RWPE2 (cell line): Measurements from ENCODE around the gene CNKSR3.

ENCODE experiments used
- ATAC-seq: fragments of 200-7000 bp; cut with Tn5 transposase; 3 replicates; pipeline ENCODE4 v1.9.1; 2021; ENCODE audit warnings: low read depth
- DNase-seq: peaks from one replicate; pipeline ENCODE4 v3.0.0-alpha.2; 2020; ENCODE audit warnings: low spot score
- H3K27ac ChIP-seq: fragments of 450-650 bp; 2 replicates; pipeline ENCODE4 v1.5.1; 2017; ENCODE audit warnings: mild to moderate bottlenecking; ENCODE audit not compliant: poor library complexity, severe bottlenecking
- H3K27me3 ChIP-seq: fragments of 250-450 bp; sonication (Bioruptor Pico); 2 replicates; pipeline ENCODE4 v1.5.1; 2021; ENCODE audit warnings: mild to moderate bottlenecking, moderate library complexity; ENCODE audit not compliant: insufficient read depth, poor library complexity, severe bottlenecking
- H3K36me3 ChIP-seq: fragments of 250-450 bp; sonication (Bioruptor Pico); 2 replicates; pipeline ENCODE4 v1.5.1; 2020; ENCODE audit warnings: low read depth, mild to moderate bottlenecking, moderate library complexity
- H3K4me1 ChIP-seq: fragments of 250-450 bp; sonication (Bioruptor Pico); 2 replicates; pipeline ENCODE4 v1.5.1; 2021; ENCODE audit warnings: mild to moderate bottlenecking, moderate library complexity; ENCODE audit not compliant: insufficient read depth, poor library complexity, severe bottlenecking
- H3K4me3 ChIP-seq: fragments of 250-450 bp; sonication (Bioruptor Pico); 2 replicates; pipeline ENCODE4 v1.5.1; 2021; ENCODE audit warnings: mild to moderate bottlenecking, moderate library complexity; ENCODE audit not compliant: severe bottlenecking
- H3K9me3 ChIP-seq: fragments of 250-450 bp; sonication (Bioruptor Pico); 2 replicates; pipeline ENCODE4 v1.5.1; 2021; ENCODE audit warnings: mild to moderate bottlenecking, moderate library complexity; ENCODE audit not compliant: severe bottlenecking
- TF ChIP-seq, protein P1 (sequence below): fragments of 450-650 bp; IDR thresholded peaks from one replicate; pipeline ENCODE4 v1.5.1; 2017; ENCODE audit warnings: mild to moderate bottlenecking, moderate library complexity; ENCODE audit not compliant: poor library complexity, severe bottlenecking

The CNKSR3 gene

DNA sequence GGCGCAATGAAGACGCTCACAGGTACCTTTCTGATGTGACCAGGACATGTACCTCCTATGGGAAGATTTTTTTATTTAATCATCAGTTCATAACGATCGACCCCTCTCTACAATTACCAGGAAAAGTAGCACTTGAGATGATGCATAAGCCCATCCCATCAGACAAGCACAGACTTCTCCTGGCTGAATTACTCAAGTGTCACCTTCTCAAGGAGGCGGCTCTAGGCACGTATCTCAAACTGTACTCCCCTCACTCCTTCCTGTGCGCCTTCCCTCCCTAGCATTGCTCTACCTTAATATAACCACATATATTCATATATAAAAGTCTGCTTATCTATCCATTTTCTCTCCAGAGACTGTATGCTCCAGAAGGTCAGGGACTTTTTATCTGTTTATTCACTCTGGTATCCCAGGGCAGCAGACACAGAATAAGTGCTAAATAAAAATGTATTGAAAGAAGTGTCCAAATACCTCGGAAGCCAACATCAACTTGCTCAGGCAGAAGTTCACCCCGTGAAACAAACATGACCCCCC is 71.5 kb downstream of the CNKSR3 start:
- H3K4me1 ChIP-seq = no peaks in the 10 kb centered on the region

GRCh38 chr6:154435400-154435945 is 75.0 kb downstream of the CNKSR3 start:
- Histone ChIP-seq H3K4me3 (no peak overlapping the region), H3K36me3 (no peaks in the 10 kb centered on the region)

More for the DNA sequence above, 71.5 kb downstream of the CNKSR3 start:
- Histone ChIP-seq H3K27me3 (no peaks in the 10 kb centered on the region), H3K4me3 (no peak overlapping the region), H3K9me3 (no peaks in the 10 kb centered on the region), H3K36me3 (no peaks in the 10 kb centered on the region), H3K27ac (no peak overlapping the region)
- no peak for ATAC-seq
- DNase-seq = no peak
- TF ChIP-seq, protein P1, sequence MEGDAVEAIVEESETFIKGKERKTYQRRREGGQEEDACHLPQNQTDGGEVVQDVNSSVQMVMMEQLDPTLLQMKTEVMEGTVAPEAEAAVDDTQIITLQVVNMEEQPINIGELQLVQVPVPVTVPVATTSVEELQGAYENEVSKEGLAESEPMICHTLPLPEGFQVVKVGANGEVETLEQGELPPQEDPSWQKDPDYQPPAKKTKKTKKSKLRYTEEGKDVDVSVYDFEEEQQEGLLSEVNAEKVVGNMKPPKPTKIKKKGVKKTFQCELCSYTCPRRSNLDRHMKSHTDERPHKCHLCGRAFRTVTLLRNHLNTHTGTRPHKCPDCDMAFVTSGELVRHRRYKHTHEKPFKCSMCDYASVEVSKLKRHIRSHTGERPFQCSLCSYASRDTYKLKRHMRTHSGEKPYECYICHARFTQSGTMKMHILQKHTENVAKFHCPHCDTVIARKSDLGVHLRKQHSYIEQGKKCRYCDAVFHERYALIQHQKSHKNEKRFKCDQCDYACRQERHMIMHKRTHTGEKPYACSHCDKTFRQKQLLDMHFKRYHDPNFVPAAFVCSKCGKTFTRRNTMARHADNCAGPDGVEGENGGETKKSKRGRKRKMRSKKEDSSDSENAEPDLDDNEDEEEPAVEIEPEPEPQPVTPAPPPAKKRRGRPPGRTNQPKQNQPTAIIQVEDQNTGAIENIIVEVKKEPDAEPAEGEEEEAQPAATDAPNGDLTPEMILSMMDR = no peak

GRCh38 chr6:154434662-154435061 is 75.8 kb downstream of the CNKSR3 start:
- H3K4me3 ChIP-seq = no peak overlapping the region
- H3K36me3 ChIP-seq = no peaks in the 10 kb centered on the region
- H3K9me3 ChIP-seq = no peaks in the 10 kb centered on the region
- TF ChIP-seq, protein P1 = no peak
- no peaks in the 10 kb centered on the region for H3K4me1 ChIP-seq
- ATAC-seq (no peak), DNase-seq (no peak)
- no peaks in the 10 kb centered on the region for H3K27me3 ChIP-seq
- H3K27ac ChIP-seq = no peak overlapping the region

More at GRCh38 chr6:154435400-154435945, 75.0 kb downstream of the CNKSR3 start:
- ATAC-seq (no peak), DNase-seq (no peak)
- Histone ChIP-seq H3K27ac (no peak overlapping the region), H3K4me1 (no peaks in the 10 kb centered on the region), H3K27me3 (no peaks in the 10 kb centered on the region), H3K9me3 (no peaks in the 10 kb centered on the region)
- TF ChIP-seq, protein P1 = no peak

GRCh38 chr6:154433477-154434241 is 76.8 kb downstream of the CNKSR3 start:
- H3K9me3 ChIP-seq = no peaks in the 10 kb centered on the region
- H3K36me3 ChIP-seq = no peaks in the 10 kb centered on the region
- no peak for DNase-seq
- TF ChIP-seq, protein P1 = no peak
- no peak overlapping the region for H3K27ac ChIP-seq
- H3K4me3 ChIP-seq = no peak overlapping the region
- ATAC-seq = no peak
- H3K4me1 ChIP-seq = no peaks in the 10 kb centered on the region
- no peaks in the 10 kb centered on the region for H3K27me3 ChIP-seq
